Stimulated activated naive CD8-positive, alpha-beta T cell treated with anti-CD3 and anti-CD28 coated beads, Interleukin-15, Interleukin-2, amounts not matched to agents 100 U/mL and 50 U/mL, for 24 hours (primary cell): Measurements from ENCODE around the gene SLC44A1.
"Not testable (repeated sequence)": the region's sequence is repeated elsewhere in the genome, so short reads cannot be mapped to it uniquely, and the experiment has no call there.

ENCODE experiments used
- ATAC-seq: fragments of 150-1000 bp; cut with Tn5 transposase; one replicate; pipeline ENCODE4 v1.10.0; 2021
- DNase-seq: peaks from one replicate; pipeline ENCODE4 v3.0.0; 2021

SLC44A1 gene

DNA sequence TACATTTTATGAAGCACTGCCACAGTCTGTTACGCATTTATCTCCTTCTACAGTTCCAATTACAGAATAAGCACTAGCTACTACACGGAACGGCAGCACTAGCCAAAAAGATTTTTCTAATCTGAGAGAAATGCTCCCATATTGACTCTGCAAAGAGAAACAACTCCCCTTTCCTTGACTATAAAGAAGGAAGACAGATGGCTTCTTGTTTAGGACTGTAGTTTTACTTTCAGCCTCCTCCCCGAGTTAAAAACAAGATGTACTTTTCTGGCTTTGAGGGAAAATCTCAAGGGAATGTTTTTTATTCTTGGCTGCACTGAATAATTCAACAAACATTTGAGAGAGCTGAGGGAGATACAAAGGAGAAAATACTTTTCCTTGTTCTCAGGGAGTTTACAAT lies 1.9 kb upstream of the SLC44A1 start:
- ATAC-seq (no peak), DNase-seq (no peak)

DNA sequence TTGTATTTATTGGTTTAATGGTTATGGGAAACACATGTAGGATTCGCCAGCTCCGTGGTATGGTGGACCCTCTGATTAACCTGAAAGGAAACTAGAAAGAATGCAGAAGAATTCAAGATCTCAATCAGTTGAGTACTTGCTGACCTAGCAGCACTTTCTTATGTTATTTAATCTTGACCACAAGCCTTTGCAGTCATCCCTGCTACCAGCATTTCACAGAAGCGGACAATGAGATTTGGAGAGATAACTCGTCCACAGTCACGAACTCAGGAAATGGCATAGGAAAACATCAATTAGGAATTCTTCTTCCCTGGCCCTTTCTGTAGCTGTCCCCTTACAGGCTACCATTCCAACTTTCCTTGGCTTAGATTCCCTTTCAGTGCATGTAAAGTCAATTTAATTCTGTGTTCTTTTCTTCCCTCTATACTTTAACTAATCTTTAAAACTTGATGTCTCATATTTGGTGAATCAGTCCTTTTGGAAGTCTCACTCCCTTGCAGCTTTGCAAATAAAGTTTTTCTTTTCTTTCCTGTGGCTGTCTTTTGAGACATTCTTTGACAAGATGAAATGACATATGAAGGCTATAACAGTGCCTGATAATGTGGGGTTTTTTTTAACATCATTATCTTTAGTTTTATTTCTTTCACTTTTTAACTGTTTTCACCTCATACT lies 1.3 kb upstream of the SLC44A1 start:
- DNase-seq (no peak), ATAC-seq (no peak)

DNA sequence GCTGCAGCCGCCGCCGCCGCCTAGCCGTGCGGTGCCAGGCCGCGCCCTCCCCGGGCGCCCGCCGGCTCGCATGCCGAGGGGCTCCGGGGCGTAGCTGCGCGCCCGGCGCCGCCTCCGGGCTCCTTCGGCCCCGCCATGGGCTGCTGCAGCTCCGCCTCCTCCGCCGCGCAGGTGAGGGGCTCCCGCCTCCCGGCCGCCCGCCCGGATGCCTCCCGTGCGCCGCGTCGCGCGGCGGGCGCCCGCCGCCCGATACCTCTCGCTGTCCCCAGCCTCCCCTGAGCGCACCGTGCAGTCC lies 230 bp downstream of the SLC44A1 start:
- ATAC-seq (peak; percentile 67), DNase-seq (no peak)

DNA sequence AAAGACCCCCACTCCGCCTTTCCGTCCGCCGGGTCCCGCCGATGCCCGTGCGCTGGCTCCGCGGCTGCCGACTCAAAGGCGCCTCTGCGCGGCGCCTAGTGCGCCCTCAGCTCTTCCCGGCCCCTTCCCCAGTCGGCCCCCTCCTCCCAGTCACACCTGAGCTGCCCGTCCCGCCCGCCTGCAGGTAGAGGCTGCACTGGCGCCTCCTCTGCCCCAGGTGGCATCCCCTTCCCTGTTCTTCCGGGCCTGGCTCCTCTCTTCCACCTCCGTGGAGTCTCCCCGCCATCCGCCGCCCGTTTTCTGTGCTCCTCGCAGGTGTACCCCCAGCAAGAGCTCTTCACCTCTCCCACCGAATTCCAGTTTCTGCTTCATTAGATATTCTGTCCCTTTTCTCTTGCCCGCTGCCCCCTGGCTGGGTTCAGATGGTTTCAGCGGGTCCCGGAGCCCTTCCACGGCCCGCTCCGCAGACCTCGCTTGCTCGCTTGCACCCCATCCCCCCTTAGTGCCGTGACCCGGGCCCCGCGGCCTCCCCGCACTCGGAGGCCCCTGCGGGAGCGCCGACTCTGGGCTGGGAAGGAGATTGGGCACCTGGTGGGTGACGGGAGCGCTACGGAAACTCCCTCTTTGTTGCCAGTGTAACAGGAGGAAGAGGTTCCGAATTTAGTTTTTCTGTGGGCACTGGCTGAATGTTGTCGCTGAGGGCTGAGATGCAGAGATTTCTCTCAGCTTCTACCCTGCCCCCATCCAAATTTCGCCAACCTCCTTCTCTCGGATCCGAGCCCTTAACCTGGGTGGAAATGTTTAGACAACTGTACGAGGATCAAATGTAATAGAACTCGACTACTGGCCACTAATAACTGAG lies 809 bp downstream of the SLC44A1 start:
- ATAC-seq: no peak
- DNase-seq: peak; percentile 40

DNA sequence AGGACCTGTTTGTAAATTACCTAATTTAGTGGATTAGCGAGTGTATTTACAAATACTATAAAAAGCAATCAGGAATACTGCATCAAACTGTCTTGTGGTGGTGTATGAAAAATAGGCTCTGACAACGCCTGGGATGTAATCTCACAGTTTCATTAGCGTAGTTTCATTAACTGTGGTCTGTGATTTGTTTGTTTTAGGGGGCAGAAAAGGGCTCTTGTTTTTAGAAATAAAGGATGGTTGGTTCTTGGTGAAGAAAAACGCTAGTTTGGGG lies 1.4 kb downstream of the SLC44A1 start:
- no peak for ATAC-seq
- DNase-seq: no peak

DNA sequence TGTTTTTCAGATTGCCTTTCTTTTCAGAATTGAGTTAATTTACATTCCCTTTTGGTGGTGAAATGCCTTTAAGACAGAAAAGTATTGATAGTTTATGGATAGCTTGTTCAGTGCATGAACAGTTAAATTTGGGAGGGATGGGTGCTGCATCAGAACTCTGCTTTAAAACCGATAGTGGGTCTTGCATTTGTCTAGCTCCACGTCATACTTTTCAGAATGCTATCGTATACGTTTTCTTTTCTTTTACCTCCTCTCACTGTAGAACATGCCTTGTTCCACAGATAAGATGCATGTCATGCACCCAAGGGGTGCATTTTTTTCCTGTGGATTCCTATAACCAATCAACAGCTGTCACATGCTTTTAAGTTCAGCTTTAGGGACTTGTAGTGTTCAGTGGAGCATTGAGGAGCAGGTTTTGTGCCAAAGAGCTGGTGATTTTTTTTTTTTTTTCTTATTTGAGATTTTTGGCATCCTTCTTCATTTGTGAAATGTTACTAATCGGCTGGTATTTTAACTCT lies 2.3 kb downstream of the SLC44A1 start:
- no peak for DNase-seq
- no peak for ATAC-seq

DNA sequence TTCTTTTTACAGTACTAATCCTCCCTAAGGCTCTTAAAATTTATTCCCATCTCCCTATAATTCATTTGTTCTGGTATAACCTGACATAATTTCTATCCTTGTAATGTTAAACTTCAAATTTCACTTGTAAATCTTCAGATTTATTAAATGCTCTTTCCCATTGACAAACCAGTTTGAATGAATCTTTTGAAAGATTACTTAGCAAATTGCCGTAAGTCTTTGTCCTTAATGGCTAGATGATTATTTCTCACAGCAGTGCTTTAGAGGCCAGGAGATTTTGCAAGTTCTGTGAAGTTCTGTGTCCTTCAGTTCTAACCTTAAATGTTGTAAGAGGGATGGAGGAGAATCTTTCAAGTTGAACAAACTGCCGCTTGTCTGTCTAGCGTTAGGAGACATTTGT lies 4.2 kb downstream of the SLC44A1 start:
- DNase-seq (no peak), ATAC-seq (no peak)

DNA sequence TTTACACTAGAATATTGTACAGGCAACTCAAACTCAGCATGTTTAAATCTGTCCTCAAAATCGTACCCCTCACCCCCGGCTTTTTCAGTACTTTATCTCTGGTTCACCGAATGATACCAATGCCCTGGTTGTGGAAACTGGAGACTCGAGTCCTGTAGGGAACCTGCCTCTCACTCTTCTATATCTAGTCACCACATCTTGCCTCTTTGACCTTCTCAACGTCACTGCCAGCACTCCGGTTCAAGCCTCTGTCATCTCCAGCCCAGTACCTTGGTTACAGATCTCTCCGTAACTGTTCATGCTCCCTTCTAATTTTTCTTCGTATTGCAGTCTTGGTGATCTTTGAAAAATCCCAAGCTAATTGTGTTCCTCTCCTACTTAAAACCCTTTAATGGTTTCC lies 6.7 kb downstream of the SLC44A1 start:
- no peak for ATAC-seq
- DNase-seq: no peak

DNA sequence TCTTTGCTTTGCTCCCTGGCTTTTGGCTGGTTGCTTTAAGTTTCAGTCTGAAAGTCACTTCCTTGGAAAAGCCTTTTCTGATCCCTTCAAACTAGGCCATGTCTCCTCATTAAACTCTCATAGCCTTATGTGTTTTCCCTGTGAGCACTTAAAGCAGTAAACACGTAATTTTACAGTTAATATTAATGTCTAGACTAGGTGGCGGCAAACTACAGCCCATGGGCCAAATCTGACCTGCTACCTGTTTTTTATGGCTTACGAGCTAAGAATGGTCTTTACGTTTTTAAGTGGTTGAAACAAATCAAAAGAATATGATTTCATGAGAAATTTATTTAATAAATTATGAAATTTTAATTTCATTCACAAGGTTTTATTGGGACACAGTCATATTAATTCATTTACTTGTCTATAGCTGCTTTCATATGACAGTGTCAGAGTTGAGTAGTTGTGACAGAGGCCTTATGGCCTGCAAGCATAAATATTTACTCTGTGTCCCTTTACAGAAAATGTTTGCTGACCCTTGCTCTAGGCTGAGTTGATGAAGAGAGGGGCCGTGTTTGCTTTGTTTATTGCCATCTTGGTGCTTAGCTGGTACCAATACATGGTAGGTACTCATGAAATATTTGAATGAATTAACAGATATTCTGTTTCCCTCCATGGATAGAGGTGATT lies 7.4 kb downstream of the SLC44A1 start:
- no peak for ATAC-seq

DNA sequence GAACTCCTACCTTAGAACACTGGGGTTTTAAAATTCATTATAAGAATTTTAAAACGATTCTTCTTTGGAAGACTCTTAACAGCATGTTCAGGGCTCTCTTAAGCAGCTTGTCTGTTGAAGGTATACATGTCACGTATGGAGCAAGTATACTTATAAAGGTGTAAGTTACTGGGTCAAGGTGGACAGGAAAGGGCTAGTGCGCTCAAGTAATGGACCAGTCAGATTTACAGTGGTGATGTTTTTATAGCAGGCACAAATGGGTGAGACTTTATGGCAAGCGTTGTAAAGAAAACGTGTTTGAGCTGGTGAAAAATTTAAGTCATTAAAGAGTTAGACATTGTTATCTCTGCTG lies 7.9 kb downstream of the SLC44A1 start:
- DNase-seq (no peak), ATAC-seq (no peak)

More for the DNA sequence above, 7.4 kb downstream of the SLC44A1 start:
- no peak for DNase-seq

DNA sequence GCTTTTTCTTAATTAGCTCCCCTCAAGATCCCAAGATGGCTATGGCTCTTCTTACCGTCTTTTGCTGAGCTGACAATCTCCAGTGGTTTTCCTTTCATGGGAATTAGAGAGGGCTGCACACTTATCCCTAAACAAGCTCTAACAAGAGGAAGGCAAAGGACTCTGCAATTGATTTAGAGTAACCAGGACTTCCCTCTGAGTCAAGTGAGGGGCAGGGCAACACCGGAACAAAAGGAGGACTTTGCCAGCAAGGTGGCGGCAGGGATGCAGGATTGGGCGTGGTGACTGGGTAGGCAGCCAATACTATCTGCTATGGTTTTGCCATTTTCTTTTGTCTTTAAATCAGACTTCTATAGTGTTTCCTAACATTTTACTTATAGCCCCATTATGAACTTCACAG lies 9.8 kb downstream of the SLC44A1 start:
- ATAC-seq (no peak), DNase-seq (no peak)

DNA sequence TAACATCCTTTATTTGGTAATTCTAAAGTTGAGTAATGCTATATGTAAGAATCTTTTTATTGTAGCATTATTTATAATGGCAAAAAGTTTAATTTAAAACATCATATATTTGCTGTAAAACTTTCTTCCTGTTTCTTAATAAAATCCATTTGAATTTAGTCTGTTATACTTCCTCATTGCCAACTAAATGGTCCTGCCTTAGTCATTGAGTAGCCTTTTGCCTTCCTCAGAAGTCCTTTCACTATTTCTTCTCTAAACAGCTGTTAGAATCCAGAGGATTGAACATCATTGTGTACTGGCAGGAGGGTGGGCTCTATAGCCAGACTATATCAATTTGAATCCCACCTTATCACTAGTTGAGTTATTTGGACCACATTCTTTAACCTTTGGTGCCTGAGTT lies 11.0 kb downstream of the SLC44A1 start:
- ATAC-seq (no peak), DNase-seq (no peak)

DNA sequence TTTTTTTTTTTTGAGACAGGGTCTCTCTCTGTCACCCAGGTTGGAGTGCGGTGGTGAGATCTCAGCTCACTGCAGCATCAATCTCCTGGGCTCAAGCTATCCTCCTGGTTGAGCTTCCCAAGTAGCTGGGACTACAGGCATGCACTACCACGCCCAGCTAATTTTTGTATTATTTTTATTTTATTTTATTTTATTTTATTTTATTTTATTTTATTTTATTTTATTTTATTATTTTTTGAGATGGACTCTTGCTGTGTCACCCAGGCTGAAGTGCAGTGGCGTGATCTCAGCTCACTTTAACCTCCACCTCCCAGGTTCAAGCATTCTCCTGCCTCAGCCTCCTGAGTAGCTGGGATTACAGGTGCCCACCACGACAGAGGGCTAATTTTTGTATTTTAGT lies 12.1 kb downstream of the SLC44A1 start:
- ATAC-seq: not testable (repeated sequence)

DNA sequence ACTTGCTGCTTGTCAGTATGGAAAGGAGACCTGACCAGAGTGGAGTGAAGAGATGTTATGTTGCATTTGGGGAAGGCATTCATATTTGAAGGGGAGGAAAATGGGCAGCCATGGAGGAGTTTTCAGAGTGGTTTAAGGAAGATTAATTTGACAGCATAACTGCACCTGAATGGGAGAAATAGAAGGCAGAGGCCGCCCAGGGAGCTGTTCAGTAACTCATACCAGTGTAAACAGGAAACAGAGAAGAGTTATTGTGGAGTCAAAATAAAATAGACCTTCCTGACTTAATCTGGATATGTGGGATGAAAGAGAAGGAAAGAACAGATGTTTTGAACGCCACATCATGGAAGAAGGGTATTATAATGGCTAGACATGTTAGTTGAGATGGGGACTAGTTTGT lies 13.4 kb downstream of the SLC44A1 start:
- ATAC-seq: no peak
- no peak for DNase-seq

More for the DNA sequence above, 12.1 kb downstream of the SLC44A1 start:
- DNase-seq: not testable (repeated sequence)

DNA sequence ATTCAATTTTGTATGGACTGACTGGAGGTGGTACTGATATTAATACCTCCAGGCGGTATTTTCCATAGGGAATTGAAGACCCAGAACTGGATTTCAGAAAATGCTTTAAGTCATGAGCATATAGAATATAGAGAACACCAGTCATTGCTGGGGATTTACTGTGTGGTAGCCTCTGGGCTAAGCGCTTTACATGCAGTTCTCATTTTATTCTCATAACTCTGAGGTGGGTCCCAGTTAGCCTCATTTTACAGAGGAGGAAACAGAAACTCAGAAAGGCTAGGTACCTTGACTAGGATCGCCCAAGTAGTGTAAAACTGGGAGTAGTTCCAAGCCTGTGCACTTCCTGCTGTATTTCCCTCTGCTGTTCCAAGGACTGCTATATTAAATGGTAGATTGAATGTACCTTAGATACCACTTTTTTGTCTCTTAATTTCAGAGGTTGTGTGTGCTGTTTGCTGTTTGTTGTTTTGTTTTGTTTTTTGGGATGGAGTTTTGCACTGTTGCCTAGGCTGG lies 13.8 kb downstream of the SLC44A1 start:
- ATAC-seq (no peak), DNase-seq (no peak)

DNA sequence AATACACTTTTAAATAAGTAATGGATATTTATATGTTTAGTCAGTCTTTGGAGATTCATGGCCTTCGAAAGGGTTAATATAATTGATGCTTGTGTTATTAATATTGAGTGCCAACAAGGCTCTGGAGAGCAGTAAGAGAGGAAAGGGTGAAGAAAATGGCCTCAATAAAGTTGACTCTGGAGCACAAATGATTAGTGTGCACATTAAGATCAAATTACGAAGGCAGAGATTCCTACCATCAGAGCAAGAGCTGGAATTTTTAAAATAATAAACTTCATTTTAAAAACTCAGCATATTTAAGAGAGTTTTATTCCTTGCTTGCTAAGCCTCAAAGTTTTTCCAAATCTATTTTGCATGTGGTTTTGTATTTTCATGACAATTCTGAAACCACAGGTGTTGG lies 14.8 kb downstream of the SLC44A1 start:
- ATAC-seq (no peak), DNase-seq (no peak)

DNA sequence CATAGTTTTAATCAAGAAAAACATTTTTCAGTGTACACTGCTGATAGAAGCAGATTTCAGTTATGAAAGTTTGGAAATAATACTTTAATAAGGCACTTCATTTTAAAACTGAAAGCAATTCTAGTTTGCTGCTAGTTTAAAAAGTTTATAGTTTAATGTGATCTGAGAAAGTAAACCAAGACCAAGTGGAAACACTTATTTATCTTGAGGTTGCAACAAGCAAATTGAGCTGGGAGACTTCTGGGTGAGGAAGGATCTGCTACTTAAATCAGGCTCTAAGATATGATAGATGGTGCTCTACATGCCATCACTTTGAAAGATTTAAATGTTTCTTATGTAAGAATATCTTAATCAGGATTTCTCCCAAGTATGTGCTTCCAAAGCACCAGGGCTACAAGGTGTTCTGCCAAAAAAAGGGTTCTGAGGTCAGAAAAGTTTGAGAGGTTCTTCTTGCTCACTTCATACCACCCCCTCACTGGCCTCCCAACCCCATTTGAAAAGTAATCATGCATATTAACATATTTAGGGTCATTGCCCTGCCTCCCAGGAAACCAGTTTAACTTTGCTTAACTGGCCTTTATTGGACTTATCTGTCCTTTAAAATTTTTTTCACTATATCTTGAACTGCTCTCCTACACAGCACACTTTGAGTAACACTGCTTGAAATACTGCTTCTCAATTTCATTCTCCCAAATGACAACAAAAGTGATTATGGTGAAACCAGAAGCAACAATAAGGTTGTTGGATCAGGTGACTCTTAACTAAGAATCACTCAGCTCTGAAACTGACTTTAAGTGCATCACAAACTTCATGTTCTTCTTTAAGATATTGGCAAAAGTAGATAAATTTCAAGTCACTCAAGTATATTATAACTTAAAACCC lies 15.5 kb downstream of the SLC44A1 start:
- ATAC-seq (no peak), DNase-seq (no peak)

DNA sequence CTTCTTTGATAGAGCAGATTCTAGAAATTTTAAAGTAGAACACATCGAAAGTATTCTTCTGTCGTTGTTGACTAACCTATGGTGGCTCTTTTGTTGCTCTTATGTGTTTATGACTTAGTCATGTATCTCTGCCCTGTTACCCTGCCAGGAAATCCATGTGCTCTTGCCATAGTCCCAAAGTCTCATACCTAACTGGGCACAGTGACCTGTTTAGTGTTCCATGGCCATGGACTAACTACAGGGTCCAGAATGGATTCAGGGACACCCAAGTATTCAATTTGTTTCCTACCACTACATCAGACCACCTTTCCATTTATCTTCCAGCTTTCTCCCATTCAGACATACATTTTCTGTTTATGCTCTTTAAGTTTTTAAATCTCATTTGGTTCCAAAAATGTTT lies 18.0 kb downstream of the SLC44A1 start:
- no peak for ATAC-seq
- no peak for DNase-seq

DNA sequence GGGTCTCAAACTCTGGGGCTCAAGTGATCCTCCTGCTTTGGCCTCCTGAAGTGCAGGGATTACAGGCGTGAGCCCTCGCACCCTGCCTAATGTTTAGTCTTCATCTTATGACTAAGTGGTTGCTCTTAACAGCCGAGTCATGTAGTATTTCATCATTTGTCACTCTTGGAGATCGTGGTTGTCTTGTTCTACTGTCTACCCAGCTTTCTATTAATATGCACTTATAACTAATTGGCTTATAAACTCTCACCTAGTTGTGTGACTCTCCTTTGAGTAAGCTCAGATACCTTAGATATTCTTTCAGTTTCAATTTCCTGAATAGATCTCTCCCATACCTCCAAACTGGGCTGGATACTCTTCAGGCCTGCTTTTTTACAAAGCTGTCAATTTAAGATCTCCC lies 19.9 kb downstream of the SLC44A1 start:
- DNase-seq: no peak
- ATAC-seq: peak; percentile 46

DNA sequence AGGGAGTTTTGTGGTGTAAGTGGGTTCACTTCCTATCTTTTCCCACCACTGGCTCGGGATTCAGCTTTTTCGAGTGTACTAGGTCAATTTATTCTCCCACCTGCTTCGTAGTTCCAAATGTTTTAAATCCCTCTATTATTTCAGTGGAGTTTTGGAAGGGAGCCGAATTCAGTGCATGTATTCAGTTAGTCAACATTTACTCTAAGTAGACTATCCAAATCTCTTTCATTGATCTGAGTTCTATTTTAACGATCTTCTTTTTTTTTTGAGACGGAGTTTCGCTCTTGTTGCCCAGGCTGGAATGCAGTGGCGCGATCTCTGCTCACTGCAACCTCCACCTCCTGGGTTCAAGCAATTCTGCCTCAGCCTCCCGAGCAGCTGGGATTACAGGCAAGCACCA lies 23.8 kb downstream of the SLC44A1 start:
- not testable (repeated sequence) for ATAC-seq, DNase-seq

DNA sequence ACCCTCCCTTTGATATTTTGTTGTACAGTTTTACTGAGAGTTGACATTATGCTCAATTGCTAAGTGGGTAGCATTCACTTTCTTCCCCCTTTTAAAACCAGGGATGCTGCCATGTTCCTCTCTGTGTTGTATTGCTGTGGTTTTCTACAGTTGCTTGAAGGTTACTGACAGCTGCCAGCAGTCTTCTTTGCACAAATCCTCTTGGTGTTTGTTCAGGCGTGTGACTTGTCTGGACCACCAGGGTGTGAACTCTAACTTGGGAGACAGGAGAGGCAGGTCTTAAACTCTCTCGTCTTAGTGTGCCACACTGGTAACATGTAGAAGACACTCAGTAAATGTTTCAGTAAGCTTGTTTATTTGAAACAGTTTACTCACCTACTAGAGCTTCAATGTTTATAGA lies 25.1 kb downstream of the SLC44A1 start:
- DNase-seq: no peak
- ATAC-seq: no peak

DNA sequence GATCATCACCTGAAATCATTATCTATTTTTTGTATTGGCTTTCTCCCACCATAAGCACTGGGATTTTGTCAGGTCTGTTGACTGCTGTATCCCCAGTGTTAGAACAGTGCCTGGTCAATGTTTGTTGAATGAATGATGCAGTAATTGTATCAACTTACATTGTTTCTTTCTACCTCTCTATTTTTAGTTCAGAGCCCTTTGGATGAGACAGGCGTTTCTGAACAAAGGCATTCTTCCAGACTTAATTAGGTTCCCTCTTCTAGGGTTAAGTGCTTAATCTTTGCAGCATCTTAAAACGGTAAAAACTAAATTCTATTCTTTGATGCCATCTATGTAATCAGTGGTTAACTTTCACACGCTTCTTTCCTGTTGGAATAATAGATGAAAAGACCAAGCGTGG lies 26.3 kb downstream of the SLC44A1 start:
- no peak for DNase-seq

More for the DNA sequence above, 26.3 kb downstream of the SLC44A1 start:
- ATAC-seq: no peak
